ENCODE data around the gene PSMD6.

Gene PSMD6

DNA sequence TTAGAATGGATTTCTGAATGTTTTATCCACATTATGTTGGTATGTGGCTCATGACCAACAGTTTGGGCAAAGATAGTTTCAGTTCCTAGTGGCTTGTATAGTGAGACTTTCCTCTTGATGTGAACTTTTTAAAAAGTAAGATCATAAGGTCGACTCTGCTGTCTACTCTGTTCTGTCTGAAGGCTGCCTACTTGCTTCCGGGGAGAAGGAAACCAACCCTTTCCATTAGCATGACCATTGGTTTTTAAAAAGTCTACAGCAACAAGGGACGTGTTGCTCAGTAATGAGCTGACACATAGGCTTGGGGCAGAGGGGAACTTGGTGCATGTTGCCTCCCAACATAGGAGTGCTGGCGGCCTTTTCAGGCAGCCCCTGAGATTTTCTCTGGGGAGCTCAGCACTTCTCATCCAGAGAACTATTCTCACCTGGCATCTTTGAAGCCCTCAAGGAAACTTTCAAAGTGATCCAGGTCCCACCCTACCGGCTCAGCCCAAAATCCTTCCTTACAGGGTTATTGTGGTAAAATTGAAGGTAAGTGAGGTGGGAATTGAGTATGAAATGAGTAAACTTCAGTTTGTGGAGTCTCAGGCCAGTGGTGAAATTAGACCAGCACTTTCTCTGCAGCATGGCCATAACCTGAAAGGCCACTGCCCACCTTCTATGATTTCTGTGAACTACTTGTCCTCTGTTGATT lies 30.6 kb downstream of the PSMD6 start:
- WGBS (ENCODE audit: insufficient coverage, insufficient read length), result no CpG with 5 or more reads among the region's 5 CpGs
- Histone ChIP-seq H3K27ac (ENCODE audit: low read length) (no peak overlapping the region), H3K9me3 (ENCODE audit: control insufficient read depth, insufficient read depth, low read length) (no peaks in the 10 kb centered on the region), H3K4me3 (ENCODE audit: low read length) (no peak overlapping the region), H3K27me3 (ENCODE audit: control insufficient read depth, insufficient read depth, low read length) (no peaks in the 10 kb centered on the region), H3K4me1 (ENCODE audit: control insufficient read depth, insufficient read depth, low read length) (no peaks in the 10 kb centered on the region), H3K36me3 (ENCODE audit: control insufficient read depth, insufficient read depth, low read length) (peaks cover 23% of the 10 kb centered on the region)
- DNase-seq (ENCODE audit: low read depth, low spot score), result no peak

DNA sequence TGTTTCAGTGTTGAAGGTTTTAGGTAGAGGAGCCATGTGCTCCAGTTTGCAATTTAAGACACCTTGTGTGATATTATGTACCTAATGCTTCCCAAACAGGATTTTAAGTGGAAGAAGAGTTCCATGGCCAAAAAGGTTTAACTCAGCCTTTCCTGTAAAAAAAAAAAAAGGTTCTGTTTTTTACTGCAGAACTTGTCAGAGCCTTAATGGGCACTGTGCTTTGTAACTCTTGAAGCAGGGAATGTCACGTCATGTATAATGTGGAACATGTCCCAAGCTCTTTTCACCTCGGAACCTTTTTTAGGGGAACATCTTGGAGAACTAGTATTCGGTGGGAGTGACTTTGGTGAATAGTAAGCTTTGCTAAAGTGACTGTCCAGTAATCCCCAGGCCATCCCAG lies 31.6 kb downstream of the PSMD6 start:
- DNase-seq (ENCODE audit: low read depth, low spot score), result no peak
- no peaks in the 10 kb centered on the region for H3K4me1 ChIP-seq (ENCODE audit: control insufficient read depth, insufficient read depth, low read length)
- no peaks in the 10 kb centered on the region for H3K27me3 ChIP-seq (ENCODE audit: control insufficient read depth, insufficient read depth, low read length)
- WGBS (ENCODE audit: insufficient coverage, insufficient read length), result no CpG with 5 or more reads among the region's 3 CpGs
- no peak overlapping the region for H3K4me3 ChIP-seq (ENCODE audit: low read length)
- no peaks in the 10 kb centered on the region for H3K9me3 ChIP-seq (ENCODE audit: control insufficient read depth, insufficient read depth, low read length)
- peaks cover 23% of the 10 kb centered on the region for H3K36me3 ChIP-seq (ENCODE audit: control insufficient read depth, insufficient read depth, low read length)
- no peak overlapping the region for H3K27ac ChIP-seq (ENCODE audit: low read length)

DNA sequence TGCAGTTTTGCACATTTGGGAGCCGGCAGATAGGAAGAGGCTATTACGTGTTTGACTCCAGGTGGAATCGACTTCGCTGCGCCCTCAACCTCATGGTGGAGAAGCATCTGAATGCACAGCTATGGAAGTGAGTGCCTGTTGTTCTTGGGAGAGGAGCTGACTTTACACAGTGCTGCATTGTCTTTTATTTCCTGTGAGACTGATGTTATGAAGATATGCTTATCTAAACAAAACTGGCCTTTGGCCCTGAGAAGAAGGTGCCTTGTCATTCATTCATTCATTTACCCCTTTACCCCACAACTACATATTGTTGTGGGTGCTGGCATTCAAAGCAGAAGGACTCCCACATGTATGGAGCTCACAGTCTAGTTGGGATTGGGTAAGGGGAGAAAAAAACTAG lies 32.6 kb downstream of the PSMD6 start:
- Histone ChIP-seq H3K27ac (ENCODE audit: low read length) (no peak overlapping the region), H3K4me1 (ENCODE audit: control insufficient read depth, insufficient read depth, low read length) (no peaks in the 10 kb centered on the region), H3K27me3 (ENCODE audit: control insufficient read depth, insufficient read depth, low read length) (no peaks in the 10 kb centered on the region), H3K36me3 (ENCODE audit: control insufficient read depth, insufficient read depth, low read length) (peaks cover 17% of the 10 kb centered on the region), H3K4me3 (ENCODE audit: low read length) (no peak overlapping the region), H3K9me3 (ENCODE audit: control insufficient read depth, insufficient read depth, low read length) (no peaks in the 10 kb centered on the region)
- no peak for DNase-seq (ENCODE audit: low read depth, low spot score)
- WGBS (ENCODE audit: insufficient coverage, insufficient read length), result no CpG with 5 or more reads among the region's 5 CpGs

DNA sequence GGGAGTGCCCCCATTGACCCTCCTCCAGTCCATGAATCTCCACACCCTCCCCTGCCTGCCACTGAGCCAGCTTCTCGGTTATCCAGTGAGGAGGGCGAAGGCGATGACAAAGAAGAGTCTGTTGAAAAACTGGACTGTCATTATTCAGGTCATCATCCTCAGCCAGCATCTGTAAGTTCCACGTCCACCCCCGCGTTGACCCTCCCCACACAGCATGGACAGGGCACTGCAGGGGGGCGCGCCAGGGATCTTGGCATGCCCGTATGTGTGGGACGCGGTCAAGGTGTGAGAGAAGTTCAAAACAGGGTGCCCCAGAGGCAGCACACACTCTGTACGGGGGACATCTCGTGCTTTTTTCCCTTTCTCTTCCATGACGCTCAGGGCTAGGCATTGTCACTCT lies 33.1 kb downstream of the PSMD6 start:
- DNase-seq (ENCODE audit: low read depth, low spot score), result no peak
- Histone ChIP-seq H3K27ac (ENCODE audit: low read length) (no peak overlapping the region), H3K27me3 (ENCODE audit: control insufficient read depth, insufficient read depth, low read length) (no peaks in the 10 kb centered on the region), H3K4me1 (ENCODE audit: control insufficient read depth, insufficient read depth, low read length) (no peaks in the 10 kb centered on the region), H3K9me3 (ENCODE audit: control insufficient read depth, insufficient read depth, low read length) (no peaks in the 10 kb centered on the region), H3K4me3 (ENCODE audit: low read length) (no peak overlapping the region), H3K36me3 (ENCODE audit: control insufficient read depth, insufficient read depth, low read length) (peaks cover 13% of the 10 kb centered on the region)
- WGBS (ENCODE audit: insufficient coverage, insufficient read length), result no CpG with 5 or more reads among the region's 14 CpGs

DNA sequence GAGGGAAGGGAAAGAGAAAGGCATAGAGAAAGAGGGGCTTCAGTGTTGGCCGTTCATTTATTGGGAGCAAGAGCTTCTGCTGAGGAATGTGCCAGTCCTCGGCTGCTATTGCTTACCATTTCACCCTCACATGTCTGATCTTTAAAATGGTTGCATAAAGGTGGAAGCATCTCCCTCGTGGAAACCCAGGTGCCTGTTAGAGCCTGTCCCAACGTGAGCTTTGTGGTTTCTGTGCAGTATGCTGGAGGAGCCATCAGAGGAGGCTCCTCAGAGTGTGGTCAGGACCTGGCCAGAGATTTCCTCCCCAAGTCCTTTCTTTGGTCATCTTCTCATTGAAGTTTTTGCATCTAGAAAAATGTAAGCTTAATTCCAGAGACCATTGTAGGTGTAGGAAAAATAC lies 34.4 kb downstream of the PSMD6 start:
- Histone ChIP-seq H3K4me1 (ENCODE audit: control insufficient read depth, insufficient read depth, low read length) (no peaks in the 10 kb centered on the region), H3K27me3 (ENCODE audit: control insufficient read depth, insufficient read depth, low read length) (no peaks in the 10 kb centered on the region), H3K36me3 (ENCODE audit: control insufficient read depth, insufficient read depth, low read length) (peaks cover 13% of the 10 kb centered on the region), H3K4me3 (ENCODE audit: low read length) (no peak overlapping the region), H3K27ac (ENCODE audit: low read length) (no peak overlapping the region), H3K9me3 (ENCODE audit: control insufficient read depth, insufficient read depth, low read length) (no peaks in the 10 kb centered on the region)
- no CpG with 5 or more reads among the region's 4 CpGs for WGBS (ENCODE audit: insufficient coverage, insufficient read length)
- DNase-seq (ENCODE audit: low read depth, low spot score), result no peak

DNA sequence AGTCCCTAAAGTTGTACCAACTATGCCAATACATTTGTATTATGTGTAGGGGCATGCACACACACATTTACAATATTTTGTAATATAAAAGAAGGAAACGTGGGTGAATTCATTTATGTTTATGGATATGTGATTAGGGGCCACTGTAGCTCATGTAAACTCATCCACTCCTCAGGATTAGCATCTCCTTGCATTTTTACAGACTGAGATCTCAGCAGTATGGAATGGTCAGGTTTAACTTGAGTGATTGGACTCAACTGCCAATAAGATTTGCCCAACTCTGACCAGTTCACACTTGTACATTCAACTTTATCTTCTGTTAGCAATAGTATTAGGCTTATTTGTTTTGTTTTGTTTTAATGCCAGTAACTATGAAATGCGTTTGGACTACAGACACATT lies 36.5 kb downstream of the PSMD6 start:
- no peaks in the 10 kb centered on the region for H3K9me3 ChIP-seq (ENCODE audit: control insufficient read depth, insufficient read depth, low read length)
- no peak overlapping the region for H3K4me3 ChIP-seq (ENCODE audit: low read length)
- no peaks in the 10 kb centered on the region for H3K27me3 ChIP-seq (ENCODE audit: control insufficient read depth, insufficient read depth, low read length)
- no peaks in the 10 kb centered on the region for H3K4me1 ChIP-seq (ENCODE audit: control insufficient read depth, insufficient read depth, low read length)
- peaks cover 10% of the 10 kb centered on the region for H3K36me3 ChIP-seq (ENCODE audit: control insufficient read depth, insufficient read depth, low read length)
- 100% methylated on average over 1 of the region's 2 CpGs for WGBS (ENCODE audit: insufficient coverage, insufficient read length)
- H3K27ac ChIP-seq (ENCODE audit: low read length), result no peak overlapping the region
- DNase-seq (ENCODE audit: low read depth, low spot score), result no peak

DNA sequence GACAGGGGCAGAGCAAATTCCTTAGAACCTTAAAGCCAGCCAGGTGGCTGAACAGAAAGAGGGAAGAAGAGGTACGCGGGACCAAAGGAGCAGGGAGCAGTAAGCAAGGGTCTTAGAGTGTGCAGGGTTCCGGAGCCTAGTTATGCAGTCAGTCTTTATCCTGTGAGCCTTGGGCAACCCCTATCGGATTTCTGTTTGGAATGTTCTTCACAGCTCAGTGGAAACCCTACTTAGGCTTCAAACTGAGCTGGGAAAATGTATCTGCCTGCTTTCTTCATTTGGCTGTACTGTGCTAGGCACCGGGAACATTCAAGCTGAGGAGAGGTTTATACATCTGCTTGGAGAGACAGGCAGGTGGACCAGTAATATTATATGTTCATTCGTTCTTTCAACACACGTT lies 37.1 kb downstream of the PSMD6 start:
- Histone ChIP-seq H3K27ac (ENCODE audit: low read length) (no peak overlapping the region), H3K9me3 (ENCODE audit: control insufficient read depth, insufficient read depth, low read length) (no peaks in the 10 kb centered on the region), H3K36me3 (ENCODE audit: control insufficient read depth, insufficient read depth, low read length) (peaks cover 10% of the 10 kb centered on the region), H3K4me1 (ENCODE audit: control insufficient read depth, insufficient read depth, low read length) (no peaks in the 10 kb centered on the region), H3K4me3 (ENCODE audit: low read length) (no peak overlapping the region), H3K27me3 (ENCODE audit: control insufficient read depth, insufficient read depth, low read length) (no peaks in the 10 kb centered on the region)
- no CpG with 5 or more reads among the region's 7 CpGs for WGBS (ENCODE audit: insufficient coverage, insufficient read length)
- DNase-seq (ENCODE audit: low read depth, low spot score), result no peak

DNA sequence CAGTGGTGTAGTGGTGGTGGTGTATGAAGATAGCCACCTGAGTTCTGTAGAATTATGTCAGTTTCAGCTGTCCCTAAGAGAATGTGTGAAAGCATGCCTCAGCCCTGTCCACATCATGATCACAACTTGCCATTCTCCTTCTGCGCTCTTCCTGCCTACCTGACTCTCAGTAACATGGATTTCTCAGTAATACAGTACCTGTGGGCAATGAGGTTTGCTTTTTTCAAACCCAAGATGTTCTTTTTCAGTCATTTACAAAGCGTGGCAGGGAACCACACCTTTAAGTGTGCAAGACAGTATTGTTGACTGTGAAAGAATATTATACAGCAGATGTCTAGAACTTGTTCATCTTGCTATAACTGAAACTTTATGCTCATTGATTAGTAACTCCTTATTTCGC lies 38.9 kb downstream of the PSMD6 start:
- Histone ChIP-seq H3K9me3 (ENCODE audit: control insufficient read depth, insufficient read depth, low read length) (no peaks in the 10 kb centered on the region), H3K4me1 (ENCODE audit: control insufficient read depth, insufficient read depth, low read length) (no peaks in the 10 kb centered on the region)
- WGBS (ENCODE audit: insufficient coverage, insufficient read length), result no CpG with 5 or more reads among the region's 3 CpGs

DNA sequence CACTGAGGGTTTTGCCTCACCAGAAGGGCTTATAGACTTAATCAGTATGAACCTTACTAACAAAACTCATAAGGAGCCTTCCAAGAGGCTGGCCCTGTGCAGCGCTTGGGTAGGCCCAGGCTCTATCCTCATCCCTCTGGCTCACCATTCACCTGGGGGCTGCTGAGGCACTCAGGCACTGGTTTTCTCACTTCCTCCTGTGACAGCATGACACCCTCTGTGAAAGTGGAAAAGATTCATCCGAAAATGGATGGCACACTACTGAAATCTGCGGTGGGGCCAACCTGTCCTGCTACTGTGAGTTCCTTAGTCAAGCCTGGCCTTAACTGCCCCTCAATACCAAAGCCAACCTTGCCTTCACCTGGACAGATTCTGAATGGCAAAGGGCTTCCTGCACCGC lies 41.3 kb downstream of the PSMD6 start:
- Histone ChIP-seq H3K27me3 (ENCODE audit: control insufficient read depth, insufficient read depth, low read length) (no peaks in the 10 kb centered on the region), H3K4me3 (ENCODE audit: low read length) (no peak overlapping the region), H3K9me3 (ENCODE audit: control insufficient read depth, insufficient read depth, low read length) (no peaks in the 10 kb centered on the region), H3K36me3 (ENCODE audit: control insufficient read depth, insufficient read depth, low read length) (0 out of 2 replicates have a peak, but pooled peaks cover 2% of the 10 kb centered on the region), H3K4me1 (ENCODE audit: control insufficient read depth, insufficient read depth, low read length) (no peaks in the 10 kb centered on the region), H3K27ac (ENCODE audit: low read length) (no peak overlapping the region)
- DNase-seq (ENCODE audit: low read depth, low spot score), result no peak
- no CpG with 5 or more reads among the region's 4 CpGs for WGBS (ENCODE audit: insufficient coverage, insufficient read length)

More for the DNA sequence above, 38.9 kb downstream of the PSMD6 start:
- Histone ChIP-seq H3K27ac (ENCODE audit: low read length) (no peak overlapping the region), H3K4me3 (ENCODE audit: low read length) (no peak overlapping the region), H3K27me3 (ENCODE audit: control insufficient read depth, insufficient read depth, low read length) (no peaks in the 10 kb centered on the region), H3K36me3 (ENCODE audit: control insufficient read depth, insufficient read depth, low read length) (peaks cover 2% of the 10 kb centered on the region; the same call in 1 of the 2 replicates)
- no peak for DNase-seq (ENCODE audit: low read depth, low spot score)

DNA sequence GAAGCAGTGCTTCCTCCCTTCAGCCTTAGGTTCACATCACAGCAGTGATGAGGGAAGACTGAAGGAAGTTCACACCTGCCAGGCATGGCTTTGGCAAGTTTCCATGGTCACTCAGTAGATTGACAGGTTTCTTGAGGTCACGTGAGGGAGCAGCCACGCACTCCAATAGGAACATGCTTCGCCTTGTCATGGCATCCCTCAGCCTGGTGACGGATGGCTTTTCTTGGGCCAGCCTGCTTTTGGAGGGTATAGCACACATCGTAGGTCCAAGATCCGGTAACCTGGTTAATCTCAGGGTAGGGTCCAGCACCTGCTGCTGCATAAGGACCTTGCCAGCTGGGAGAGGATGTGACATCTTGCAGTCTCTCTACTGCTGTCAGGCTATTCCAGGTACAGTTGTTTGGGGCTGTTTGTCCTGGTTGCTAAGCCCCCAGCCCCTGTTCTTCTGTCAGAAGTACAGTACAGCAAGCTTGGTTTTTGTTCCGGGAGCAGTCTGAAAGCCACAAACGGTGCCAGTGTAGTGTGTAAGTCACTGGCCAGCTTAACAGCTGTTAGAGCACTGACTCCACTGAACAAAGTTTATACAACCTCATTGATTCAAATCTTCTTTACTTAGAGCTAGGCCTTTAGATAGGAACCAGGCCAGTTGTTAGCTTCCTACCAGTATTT lies 42.3 kb downstream of the PSMD6 start:
- Histone ChIP-seq H3K27ac (ENCODE audit: low read length) (no peak overlapping the region), H3K9me3 (ENCODE audit: control insufficient read depth, insufficient read depth, low read length) (no peaks in the 10 kb centered on the region), H3K4me3 (ENCODE audit: low read length) (no peak overlapping the region), H3K4me1 (ENCODE audit: control insufficient read depth, insufficient read depth, low read length) (no peaks in the 10 kb centered on the region), H3K36me3 (ENCODE audit: control insufficient read depth, insufficient read depth, low read length) (0 out of 2 replicates have a peak, but pooled peaks cover 2% of the 10 kb centered on the region), H3K27me3 (ENCODE audit: control insufficient read depth, insufficient read depth, low read length) (no peaks in the 10 kb centered on the region)
- no peak for DNase-seq (ENCODE audit: low read depth, low spot score)
- no CpG with 5 or more reads among the region's 8 CpGs for WGBS (ENCODE audit: insufficient coverage, insufficient read length)

DNA sequence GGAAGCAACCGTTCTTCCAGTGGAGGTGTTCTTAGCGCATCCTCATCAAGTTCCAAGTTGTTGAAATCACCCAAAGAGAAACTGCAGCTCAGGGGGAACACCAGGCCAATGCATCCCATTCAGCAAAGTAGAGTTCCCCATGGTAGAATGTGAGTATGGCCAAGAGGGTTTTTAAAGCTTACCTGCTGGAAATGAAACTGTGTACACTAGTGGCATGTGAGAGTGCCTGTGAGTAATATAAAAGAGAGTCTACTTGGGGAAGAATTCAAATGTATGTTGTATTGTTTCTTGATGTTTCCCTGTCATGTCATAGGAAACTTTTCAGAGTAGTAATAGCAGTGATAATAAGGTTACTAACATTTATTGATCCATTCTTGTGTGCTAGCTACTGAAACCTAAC lies 43.3 kb downstream of the PSMD6 start:
- no CpG with 5 or more reads among the region's 2 CpGs for WGBS (ENCODE audit: insufficient coverage, insufficient read length)
- H3K27me3 ChIP-seq (ENCODE audit: control insufficient read depth, insufficient read depth, low read length), result no peaks in the 10 kb centered on the region
- no peaks in the 10 kb centered on the region for H3K9me3 ChIP-seq (ENCODE audit: control insufficient read depth, insufficient read depth, low read length)
- no peak overlapping the region for H3K4me3 ChIP-seq (ENCODE audit: low read length)
- peaks cover 1% of the 10 kb centered on the region; the same call in 1 of the 2 replicates for H3K4me1 ChIP-seq (ENCODE audit: control insufficient read depth, insufficient read depth, low read length)
- H3K36me3 ChIP-seq (ENCODE audit: control insufficient read depth, insufficient read depth, low read length), result 0 out of 2 replicates have a peak, but pooled peaks cover 2% of the 10 kb centered on the region
- no peak overlapping the region for H3K27ac ChIP-seq (ENCODE audit: low read length)
- DNase-seq (ENCODE audit: low read depth, low spot score), result no peak
